Activated CD4-positive, alpha-beta T cell treated with anti-CD3 and anti-CD28 coated beads for 4 hours (primary cell): ENCODE data around the gene PTPRD.
"Not testable (repeated sequence)": the region's sequence is repeated elsewhere in the genome, so short reads cannot be mapped to it uniquely, and the experiment has no call there.

Source experiments
- DNase-seq, 2 donors: peaks; one replicate each; pipeline ENCODE4 v3.0.0-alpha.2; 2020

Gene PTPRD

DNA sequence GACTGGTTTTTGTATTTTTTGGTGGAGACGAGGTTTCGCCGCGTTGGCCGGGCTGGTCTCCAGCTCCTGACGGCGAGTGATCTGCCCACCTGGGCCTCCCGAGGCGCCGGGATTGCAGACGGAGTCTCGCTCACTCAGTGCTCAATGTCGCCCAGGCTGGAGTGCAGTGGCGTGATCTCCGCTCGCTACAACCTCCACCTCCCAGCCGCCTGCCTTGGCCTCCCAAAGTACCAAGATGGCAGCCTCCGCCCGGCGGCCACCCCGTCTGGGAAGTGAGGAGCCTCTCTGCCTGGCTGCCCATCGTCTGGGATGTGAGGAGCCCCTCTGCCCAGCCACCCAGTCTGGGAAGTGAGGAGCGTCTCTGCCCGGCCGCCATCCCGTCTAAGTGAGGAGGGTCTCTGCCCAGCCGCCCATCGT, 163.6 kb downstream of the PTPRD start:
- not testable (repeated sequence) for DNase-seq

GRCh38 chr9:10447036-10447435, 165.8 kb downstream of the PTPRD start:
- DNase-seq: no peak

DNA sequence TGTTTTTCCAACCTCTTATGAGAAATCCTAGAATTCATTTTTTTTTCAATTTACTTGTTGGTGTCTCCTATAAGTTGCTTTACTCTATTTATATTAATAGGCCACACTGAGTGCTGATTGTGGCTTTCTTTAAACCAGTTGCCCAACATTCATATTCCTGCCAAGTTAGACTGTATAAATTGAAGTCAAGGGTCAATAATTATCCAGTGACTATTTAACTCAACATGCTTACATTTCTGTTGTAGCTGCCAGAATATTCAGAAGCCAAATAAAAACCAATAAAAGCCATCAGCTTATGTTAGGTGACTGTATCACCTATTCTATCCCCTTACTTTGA, 169.0 kb downstream of the PTPRD start:
- no peak for DNase-seq

DNA sequence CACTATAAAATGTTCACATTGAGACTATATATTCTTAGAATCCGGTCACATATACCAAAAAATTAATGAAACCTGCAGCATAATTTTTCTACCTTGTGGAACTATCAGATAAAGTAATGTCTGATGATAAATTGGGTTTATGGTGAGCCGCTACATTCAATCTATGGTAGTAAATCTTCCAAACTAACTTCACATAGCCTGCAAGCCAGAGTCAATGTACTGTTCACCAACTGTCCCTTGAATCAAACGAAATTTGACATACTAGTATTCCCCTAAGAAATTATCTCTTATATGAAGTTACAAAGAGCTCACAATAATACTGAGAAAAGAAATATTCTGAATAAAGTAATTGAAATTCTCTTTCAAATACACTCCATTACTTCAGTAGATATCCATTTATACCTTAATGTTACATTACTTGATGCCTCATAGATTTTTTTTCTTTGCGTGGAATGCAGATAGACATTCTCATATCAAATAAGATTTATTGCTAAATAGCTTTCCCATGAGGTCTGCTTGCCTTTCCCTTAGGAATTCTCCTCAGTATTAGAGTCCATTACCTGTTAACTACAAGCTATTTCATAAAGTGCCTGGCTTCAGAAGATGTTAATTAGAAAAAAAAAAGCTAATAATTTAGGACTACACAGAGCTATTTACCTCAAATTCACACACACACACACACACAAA, 169.5 kb downstream of the PTPRD start:
- DNase-seq: no peak

DNA sequence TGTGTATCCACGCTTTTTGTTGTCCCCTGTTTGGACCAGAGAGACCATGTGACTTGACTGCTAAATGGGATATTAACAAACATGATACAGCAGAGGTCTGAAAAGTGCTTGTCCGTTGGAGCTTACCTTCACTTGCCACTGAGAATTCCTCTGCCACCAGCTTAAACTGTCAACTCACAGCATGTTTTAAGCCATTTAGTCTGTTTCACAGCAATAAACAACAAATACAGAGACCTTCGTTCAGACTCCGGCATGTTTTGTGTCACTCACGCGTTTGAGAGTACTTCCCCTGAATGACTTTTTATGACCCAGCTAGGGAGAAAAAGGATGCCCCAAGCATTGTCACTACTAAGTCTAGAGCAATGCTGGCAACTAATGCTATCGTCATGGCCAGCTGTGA, 173.8 kb downstream of the PTPRD start:
- no peak for DNase-seq

DNA sequence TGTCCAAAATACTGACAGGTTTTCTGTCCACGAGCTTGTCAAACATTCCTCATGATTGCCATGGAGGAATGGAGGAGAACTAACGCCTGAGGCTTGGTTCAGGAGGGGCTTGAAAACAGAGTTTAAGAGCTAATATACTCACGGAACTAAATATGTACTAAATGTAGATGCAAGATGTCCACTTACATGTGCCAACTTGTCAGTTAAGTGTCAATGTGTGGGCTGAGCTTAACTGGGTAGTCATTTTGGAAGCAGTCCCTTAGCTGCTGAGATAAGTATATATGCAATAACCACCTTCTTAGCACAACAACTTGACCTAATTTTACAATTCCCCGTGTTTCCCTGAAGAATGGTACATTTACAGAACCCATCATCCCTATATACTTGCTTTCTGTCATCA, 176.0 kb downstream of the PTPRD start:
- DNase-seq: no peak

DNA sequence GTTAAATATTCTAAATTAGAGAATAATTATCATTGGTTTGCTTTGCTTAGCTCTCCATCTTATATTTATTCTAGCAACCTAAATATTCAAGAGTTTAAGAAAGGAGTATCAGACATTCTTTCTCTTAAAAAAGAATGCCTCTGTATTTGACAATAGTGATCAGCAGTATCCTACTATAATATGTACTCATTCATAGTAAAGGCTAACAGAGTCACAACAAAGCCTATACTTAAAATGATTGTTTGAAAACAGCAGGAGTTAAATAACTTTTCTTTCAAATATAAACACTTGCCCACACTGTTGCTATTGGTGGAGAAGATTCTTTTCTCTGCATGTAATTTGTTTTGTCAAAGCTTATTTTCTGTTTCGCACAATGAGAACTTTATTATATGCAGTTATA, 178.4 kb downstream of the PTPRD start:
- no peak for DNase-seq

DNA sequence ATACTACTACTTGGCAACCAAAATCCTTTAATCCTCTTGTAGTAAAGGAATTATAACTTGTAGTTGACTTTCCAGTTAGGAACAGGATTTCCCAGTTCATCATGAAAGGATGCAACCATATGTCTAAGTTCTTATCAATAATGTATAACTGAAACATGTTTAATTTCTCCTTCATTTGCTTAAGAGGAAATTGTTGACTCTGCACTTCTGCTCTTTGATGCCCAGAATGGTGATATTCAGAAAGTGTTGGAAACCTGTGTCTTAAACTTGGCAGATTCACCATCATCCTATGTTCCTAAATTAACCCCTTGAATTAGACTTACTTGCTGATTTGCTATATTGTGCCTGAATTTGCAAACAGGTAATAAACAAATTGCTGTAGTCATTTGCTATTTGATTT, 201.5 kb downstream of the PTPRD start:
- no peak for DNase-seq

- no peak for DNase-seq
Observed at GRCh38 chr9:10403283-10403682, 209.5 kb downstream of the PTPRD start.

GRCh38 chr9:10396615-10397014, 216.2 kb downstream of the PTPRD start:
- no peak for DNase-seq

DNA sequence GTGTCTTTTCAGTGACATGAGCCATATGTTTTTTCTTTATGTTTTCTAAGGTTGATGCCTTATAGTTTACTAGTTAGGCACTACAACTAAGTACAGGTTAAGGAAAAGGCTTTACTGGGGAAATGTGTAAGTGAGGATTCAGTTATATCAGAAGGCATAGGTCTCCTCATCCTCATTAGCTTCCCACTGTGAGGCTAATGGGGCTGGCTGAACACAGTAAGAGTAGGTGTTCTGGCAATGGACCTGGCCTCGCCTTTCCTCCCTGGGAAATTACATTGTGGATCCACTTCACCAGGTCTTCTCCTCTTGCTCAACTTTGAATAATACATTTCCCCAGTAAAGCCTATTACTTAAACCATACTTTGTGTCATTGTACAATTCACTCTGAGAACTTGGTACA, 225.5 kb downstream of the PTPRD start:
- no peak for DNase-seq

DNA sequence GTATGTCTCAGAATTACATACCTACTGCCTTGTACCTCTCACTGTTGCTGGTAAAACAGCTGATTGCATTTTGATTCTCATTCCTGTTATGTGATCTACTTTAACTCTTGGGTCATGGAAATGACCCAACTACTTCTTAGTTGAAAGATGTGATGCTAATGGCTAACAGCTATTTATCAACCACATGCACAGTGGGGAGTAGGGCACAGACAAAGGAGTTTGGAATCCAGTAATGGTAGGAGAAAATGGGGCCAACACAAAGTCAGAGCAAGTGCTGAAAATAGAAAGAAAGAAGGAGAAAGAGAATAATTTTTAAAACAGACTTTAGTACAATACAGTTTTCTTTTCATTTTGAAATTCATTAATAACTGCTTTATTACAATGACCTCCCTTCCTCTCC, 241.0 kb downstream of the PTPRD start:
- DNase-seq: no peak

DNA sequence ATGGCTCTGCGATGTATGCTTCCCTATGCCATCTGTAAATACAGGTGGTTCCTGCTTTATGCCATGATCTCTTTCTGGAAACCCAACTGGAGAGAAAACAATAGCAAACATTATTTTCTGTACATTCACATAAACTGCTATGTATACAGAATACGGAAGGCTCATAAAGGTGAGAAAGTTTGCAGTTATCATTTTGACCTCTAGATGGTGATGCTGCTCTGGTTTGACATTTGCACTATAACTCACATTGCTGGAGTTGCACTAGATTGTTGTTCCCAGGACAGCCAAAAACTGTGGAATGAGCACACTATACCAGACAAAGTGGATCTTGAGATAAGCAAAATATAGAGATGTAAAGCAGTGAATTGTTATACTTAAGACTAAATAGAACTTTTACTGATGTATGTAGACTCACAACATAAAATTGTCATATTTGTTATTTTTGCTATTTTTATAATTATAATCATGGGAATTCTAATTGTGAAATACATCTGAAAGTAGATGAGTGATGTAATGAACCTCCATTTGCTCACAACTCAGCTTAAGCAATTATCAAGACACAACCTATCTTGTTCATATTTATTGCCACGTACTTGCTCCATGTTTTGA, 246.5 kb downstream of the PTPRD start:
- DNase-seq: no peak

- DNase-seq: no peak
Observed at GRCh38 chr9:10354591-10354990, 258.2 kb downstream of the PTPRD start.

GRCh38 chr9:10345621-10346020, 267.2 kb downstream of the PTPRD start:
- DNase-seq: not testable (repeated sequence)

DNA sequence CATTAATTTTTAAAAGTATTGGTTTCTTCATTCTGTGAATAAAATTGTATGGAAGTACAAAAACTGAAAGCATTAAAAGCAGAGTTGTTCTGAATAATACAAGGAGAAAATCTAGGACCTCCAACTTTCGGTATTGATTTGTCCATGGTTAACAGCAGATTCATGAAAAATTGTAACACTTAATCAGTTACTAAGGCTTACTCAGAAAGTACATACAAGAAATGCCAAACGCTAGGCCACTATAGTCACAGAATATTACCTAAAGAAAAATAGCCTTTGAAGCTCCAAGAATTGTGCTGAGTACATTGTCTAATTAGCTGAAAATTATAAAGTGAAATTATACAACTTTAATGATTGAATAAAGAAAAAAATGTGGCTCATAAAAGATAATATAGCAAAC, 271.7 kb downstream of the PTPRD start:
- DNase-seq: no peak

GRCh38 chr9:10339152-10339551, 273.6 kb downstream of the PTPRD start:
- no peak for DNase-seq

DNA sequence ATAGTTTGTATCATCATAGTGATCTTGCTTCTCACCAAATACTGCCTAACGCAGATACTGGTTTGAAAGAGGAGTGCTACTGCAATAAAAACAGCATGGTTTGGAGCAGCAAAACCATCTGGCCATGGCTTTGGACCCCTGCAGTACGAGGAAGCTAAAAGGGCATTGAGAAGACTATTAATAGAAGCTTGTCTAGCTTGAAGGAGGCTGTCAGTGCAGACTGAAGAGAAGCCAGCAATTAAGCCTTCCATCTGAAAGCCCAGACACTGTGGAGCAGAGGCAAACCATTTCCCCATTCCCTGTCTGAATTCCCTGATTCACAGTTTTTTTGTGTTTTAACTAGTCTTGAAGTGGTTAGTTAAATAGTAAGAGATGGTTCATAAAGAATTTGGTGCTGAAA, 281.6 kb downstream of the PTPRD start:
- DNase-seq: no peak

DNA sequence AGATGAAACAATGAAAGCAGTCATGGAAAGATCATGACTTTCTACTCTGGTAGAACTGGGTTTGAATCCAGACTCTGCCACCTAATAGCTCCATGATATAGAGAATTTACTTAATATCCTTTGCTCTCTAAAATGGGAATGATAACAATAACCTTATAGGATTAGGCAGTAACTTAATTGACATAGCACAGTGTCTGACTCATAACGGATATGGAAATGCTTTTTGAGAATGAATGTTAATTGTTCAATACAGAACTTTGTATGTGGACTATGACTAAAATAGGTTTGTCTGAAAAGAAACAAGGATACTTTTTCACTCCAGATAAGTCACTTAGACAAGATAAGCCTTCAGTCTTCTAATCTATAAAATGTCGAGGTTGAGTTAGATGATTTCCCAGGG, 330.7 kb downstream of the PTPRD start:
- DNase-seq: no peak

DNA sequence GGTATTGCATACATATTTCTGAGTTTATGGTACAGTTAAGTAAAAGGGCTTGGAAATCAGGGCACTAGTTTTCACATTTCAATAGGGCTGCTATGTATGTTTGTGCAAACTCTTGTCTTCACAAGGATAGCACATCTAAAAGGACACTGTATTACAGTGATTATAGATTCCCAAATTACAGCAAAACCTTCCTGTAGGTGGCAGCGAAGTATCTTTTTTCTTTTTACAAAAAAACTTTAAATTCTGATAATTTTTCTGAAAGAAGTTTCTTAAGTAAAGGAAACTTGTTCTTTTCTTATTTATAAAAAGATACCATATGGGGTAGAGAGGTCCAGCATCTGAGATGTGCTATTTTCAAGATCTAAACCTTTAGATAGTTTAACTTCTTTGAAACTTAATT, 337.8 kb downstream of the PTPRD start:
- no peak for DNase-seq

GRCh38 chr9:10274175-10274574, 338.6 kb downstream of the PTPRD start:
- DNase-seq: no peak

DNA sequence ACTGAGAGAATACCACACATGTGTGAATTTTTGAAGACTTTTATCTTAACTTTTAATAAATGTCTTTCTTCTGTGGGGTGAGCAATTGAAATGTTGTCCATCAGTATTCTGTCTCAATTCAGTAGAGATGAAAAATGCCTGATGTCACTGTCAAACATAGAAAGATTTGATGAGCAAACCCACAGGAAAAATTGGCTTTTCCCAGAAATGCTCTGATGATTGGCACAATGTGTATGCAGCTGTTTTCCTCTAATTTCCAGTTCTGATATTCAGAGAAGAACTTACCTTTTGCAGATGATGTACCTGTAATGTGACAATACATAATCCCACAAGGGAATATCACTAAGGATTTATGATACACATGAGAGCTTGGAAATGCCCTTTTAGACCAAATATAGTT, 340.0 kb downstream of the PTPRD start:
- DNase-seq: no peak

DNA sequence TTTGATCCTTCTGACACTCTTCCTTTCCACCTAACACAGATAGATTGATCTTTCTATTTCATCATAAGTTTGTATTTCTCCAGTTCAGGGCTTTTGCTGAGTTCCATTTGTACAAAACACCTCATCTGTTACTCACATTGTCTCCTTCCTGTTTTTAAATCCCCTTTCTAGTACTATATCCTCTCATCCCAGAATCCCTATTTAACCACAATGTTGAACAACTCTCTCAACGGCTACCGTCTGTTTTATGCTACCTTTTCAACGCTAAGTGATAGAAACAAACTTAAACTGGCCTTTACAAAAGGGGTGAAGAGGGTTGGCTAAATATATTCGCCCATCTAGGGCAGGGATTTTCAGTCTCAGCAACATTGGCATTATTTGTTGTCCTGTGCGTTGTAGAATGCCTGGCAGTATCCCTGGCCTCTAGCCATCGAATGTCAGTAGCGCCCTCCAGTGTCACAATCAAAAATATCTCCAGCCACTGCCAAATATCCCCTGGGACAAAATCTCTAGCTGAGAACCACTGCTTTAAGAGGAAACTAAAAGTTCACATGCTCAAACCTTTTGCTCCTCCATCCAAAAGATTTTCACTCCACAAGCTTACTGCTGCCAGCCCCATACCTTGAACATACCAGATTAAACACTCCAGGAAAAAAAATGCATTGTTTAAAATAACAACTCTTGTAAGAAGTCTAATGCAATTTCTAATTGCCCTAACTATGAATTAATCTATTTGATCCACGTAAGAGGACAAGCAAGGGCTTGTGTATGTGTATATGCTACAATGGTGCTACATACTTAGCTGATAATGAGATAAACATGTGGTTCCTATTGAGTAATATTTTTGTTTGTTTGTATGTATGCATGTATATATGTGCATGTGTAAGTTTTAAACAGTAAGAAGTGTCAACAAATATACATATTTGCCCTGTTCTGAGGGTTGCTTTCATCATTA, 344.0 kb downstream of the PTPRD start:
- DNase-seq: no peak

DNA sequence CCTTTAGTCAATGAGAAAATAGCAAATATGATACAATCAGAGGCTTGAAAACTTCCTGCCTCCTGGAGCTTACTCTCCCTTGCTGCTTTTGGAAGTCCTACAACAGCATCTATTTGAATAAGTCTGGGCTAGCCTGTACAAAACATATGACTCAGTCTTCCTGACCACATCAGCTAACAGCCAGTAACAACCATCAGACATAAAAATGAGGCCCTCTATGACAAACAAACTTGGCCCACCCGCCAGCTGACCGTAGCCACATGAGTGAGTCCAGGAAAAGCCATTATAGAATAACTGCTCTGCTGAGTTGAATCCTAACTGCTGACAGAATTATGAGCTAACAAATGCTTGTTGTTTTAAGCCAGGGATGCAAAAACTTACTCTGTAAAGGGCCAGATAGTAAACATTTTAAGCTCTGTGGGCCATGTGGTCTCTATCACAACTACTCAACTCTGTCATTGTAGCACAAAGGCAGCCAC, 347.6 kb downstream of the PTPRD start:
- DNase-seq: no peak
